GM18858 (cell line): ENCODE results near the gene FOXF2.

Experiments used
- ATAC-seq: cut with Tn5 transposase; IDR thresholded peaks from one replicate; pipeline ENCODE4 v1.9.1; 2021; ENCODE audit not compliant: unreplicated experiment

FOXF2 gene

GRCh38 chr6:1378065-1379016 lies 11.0 kb upstream of the FOXF2 start:
- ATAC-seq, result no peak

GRCh38 chr6:1379017-1379787 lies 10.2 kb upstream of the FOXF2 start:
- ATAC-seq, result no peak

GRCh38 chr6:1379788-1380147 lies 9.6 kb upstream of the FOXF2 start:
- ATAC-seq, result no peak

- ATAC-seq, result no peak
These were observed 8.6 kb upstream of the FOXF2 start for GRCh38 chr6:1380625-1381427.

- no peak for ATAC-seq
These were observed 7.7 kb upstream of the FOXF2 start for GRCh38 chr6:1381481-1382330.

- no peak for ATAC-seq
These were observed 7.0 kb upstream of the FOXF2 start for GRCh38 chr6:1382331-1382882.

GRCh38 chr6:1382883-1383728 lies 6.3 kb upstream of the FOXF2 start:
- ATAC-seq, result no peak

- no peak for ATAC-seq
These were observed 5.4 kb upstream of the FOXF2 start for GRCh38 chr6:1383729-1384548.

GRCh38 chr6:1384549-1385128 lies 4.7 kb upstream of the FOXF2 start:
- no peak for ATAC-seq

GRCh38 chr6:1385129-1386037 lies 4.0 kb upstream of the FOXF2 start:
- ATAC-seq, result no peak

- no peak for ATAC-seq
These were observed 3.2 kb upstream of the FOXF2 start for GRCh38 chr6:1386038-1386709.

- ATAC-seq, result no peak
These were observed 1.9 kb upstream of the FOXF2 start for GRCh38 chr6:1387538-1387875.

- ATAC-seq, result no peak
These were observed 1.3 kb upstream of the FOXF2 start for GRCh38 chr6:1387876-1388629.

- ATAC-seq, result no peak
These were observed 577 bp upstream of the FOXF2 start for GRCh38 chr6:1388630-1389368.
